IMR-90 (cell line): ENCODE data around the gene CDC45. TPM values are rescaled to one million over a fixed set of nuclear protein-coding genes. Genes with fewer than 3 reads are reported as not detected.

Source experiments
- ATAC-seq: fragments of 200-7000 bp; cut with Tn5 transposase; 2 replicates; pipeline ENCODE4 v1.9.1; 2020; ENCODE audit warnings: low read depth, mild to moderate bottlenecking, moderate library complexity
- BruUV-seq: library from RNA; stranded (reverse); fragments of 400-500 nt; replicated peaks from 2 replicates; lab custom pipeline; 2021; lab: Mats Ljungman, UMichigan
- CTCF ChIA-PET: fragments of 300-600 bp; formaldehyde crosslinking; extraction: SDS; loops from one replicate; lab custom pipeline; 2021; ENCODE audit warnings: antibody characterized with exemption; lab: Yijun Ruan, JAX
- POLR2A ChIA-PET: fragments of 300-600 bp; sonication (Branson Sonifier 250); formaldehyde crosslinking; loops from one replicate; lab custom pipeline; 2022; ENCODE audit warnings: antibody characterized with exemption; ENCODE audit not compliant: unreplicated experiment; lab: Charles Lee
- DNase-seq: peaks from one replicate; pipeline ENCODE4 v3.0.0; 2013
- H2AFZ ChIP-seq: replicated peaks from 2 replicates; pipeline ENCODE3; 2013; ENCODE audit warnings: low read length, mild to moderate bottlenecking; ENCODE audit not compliant: poor library complexity
- H2AK5ac ChIP-seq: 2 replicates; pipeline ENCODE4 v1.6.1; 2013; ENCODE audit warnings: low read depth, low read length, inconsistent platforms
- H2AK9ac ChIP-seq: replicated peaks from 2 replicates; pipeline ENCODE3; 2013; ENCODE audit warnings: mild to moderate bottlenecking, low read depth, low read length, moderate library complexity; ENCODE audit not compliant: poor library complexity
- H2BK120ac ChIP-seq: 2 replicates; pipeline ENCODE4 v1.6.1; 2013; ENCODE audit warnings: low read depth, low read length, inconsistent platforms
- H2BK15ac ChIP-seq: 3 replicates; pipeline ENCODE4 v1.6.1; 2013; ENCODE audit warnings: low read depth, low read length, inconsistent platforms
- H2BK20ac ChIP-seq: 2 replicates; pipeline ENCODE4 v1.6.1; 2013; ENCODE audit warnings: low read depth, mild to moderate bottlenecking, inconsistent platforms, low read length, moderate library complexity
- H2BK5ac ChIP-seq: 2 replicates; pipeline ENCODE4 v1.6.1; 2013; ENCODE audit warnings: mild to moderate bottlenecking, low read depth, low read length, inconsistent platforms; ENCODE audit not compliant: poor library complexity, severe bottlenecking
- H3K14ac ChIP-seq: replicated peaks from 2 replicates; pipeline ENCODE4 v1.6.1; 2013; ENCODE audit warnings: low read depth, low read length, inconsistent platforms
- H3K18ac ChIP-seq: 2 replicates; pipeline ENCODE4 v1.6.1; 2013; ENCODE audit warnings: low read depth, low read length, control low read depth
- H3K23ac ChIP-seq: 2 replicates; pipeline ENCODE4 v1.6.1; 2013; ENCODE audit warnings: low read depth, low read length, inconsistent platforms
- H3K27ac ChIP-seq: 2 replicates; pipeline ENCODE4 v1.5.1; 2013; ENCODE audit warnings: mild to moderate bottlenecking, control low read depth, low read length; ENCODE audit not compliant: insufficient read depth
- H3K27me3 ChIP-seq: 2 replicates; pipeline ENCODE4 v1.6.1; 2013; ENCODE audit warnings: low read length; ENCODE audit not compliant: control insufficient read depth, insufficient read depth
- H3K36me3 ChIP-seq: 2 replicates; pipeline ENCODE4 v1.6.1; 2013; ENCODE audit warnings: low read length, mixed read lengths; ENCODE audit not compliant: control insufficient read depth, insufficient read depth
- H3K4ac ChIP-seq: 2 replicates; pipeline ENCODE4 v1.6.1; 2013; ENCODE audit warnings: low read depth, low read length, inconsistent platforms
- H3K4me1 ChIP-seq: 2 replicates; pipeline ENCODE4 v1.6.1; 2013; ENCODE audit warnings: low read length, mixed read lengths; ENCODE audit not compliant: control insufficient read depth, insufficient read depth
- H3K4me2 ChIP-seq: 2 replicates; pipeline ENCODE4 v1.6.1; 2013; ENCODE audit warnings: low read depth, mild to moderate bottlenecking, control low read depth, low read length, moderate library complexity
- H3K4me3 ChIP-seq: 2 replicates; pipeline ENCODE4 v1.5.1; 2013; ENCODE audit warnings: low read depth, mild to moderate bottlenecking, control low read depth, low read length, moderate library complexity; ENCODE audit not compliant: insufficient read depth
- H3K56ac ChIP-seq: 2 replicates; pipeline ENCODE4 v1.6.1; 2013; ENCODE audit warnings: low read length, inconsistent platforms; ENCODE audit not compliant: insufficient read depth; ENCODE audit errors: extremely low read depth
- H3K79me1 ChIP-seq, 2 experiments: 2 replicates each; pipeline ENCODE4 v1.6.1; 2013; ENCODE audit warnings: low read length in 2 of 2, inconsistent platforms in 1 of 2, low read depth in 1 of 2
- H3K9ac ChIP-seq: 2 replicates; pipeline ENCODE4 v1.6.1; 2013; ENCODE audit warnings: low read depth, low read length, control low read depth
- H3K9me1 ChIP-seq: 2 replicates; pipeline ENCODE4 v1.6.1; 2013; ENCODE audit warnings: low read length, inconsistent platforms; ENCODE audit not compliant: insufficient read depth
- H3K9me3 ChIP-seq: 2 replicates; pipeline ENCODE4 v1.6.1; 2013; ENCODE audit warnings: low read length; ENCODE audit not compliant: control insufficient read depth, insufficient read depth
- H4K20me1 ChIP-seq: 2 replicates; pipeline ENCODE4 v1.6.1; 2013; ENCODE audit warnings: low read length, inconsistent platforms; ENCODE audit not compliant: insufficient read depth
- H4K5ac ChIP-seq: 2 replicates; pipeline ENCODE4 v1.6.1; 2013; ENCODE audit warnings: mild to moderate bottlenecking, low read depth, low read length, control low read depth
- H4K8ac ChIP-seq, 2 experiments: 2 replicates each; pipeline ENCODE4 v1.6.1; 2013; ENCODE audit warnings: low read depth in 2 of 2, low read length in 2 of 2, control low read depth in 1 of 2, inconsistent platforms in 1 of 2
- H4K91ac ChIP-seq: 2 replicates; pipeline ENCODE4 v1.6.1; 2013; ENCODE audit warnings: low read depth, low read length, inconsistent platforms; ENCODE audit not compliant: insufficient read depth
- BHLHE40 ChIP-seq: fragments of 150-350 bp; IDR thresholded peaks from 2 replicates; pipeline ENCODE4 v1.6.1; 2016; ENCODE audit warnings: mild to moderate bottlenecking, low read depth, low read length
- ELK1 ChIP-seq: fragments of 150-350 bp; IDR thresholded peaks from 2 replicates; pipeline ENCODE4 v1.6.1; 2016; ENCODE audit warnings: low read depth, mild to moderate bottlenecking, low read length, moderate library complexity, borderline replicate concordance
- FOS ChIP-seq: fragments of 150-350 bp; IDR thresholded peaks from 2 replicates; pipeline ENCODE4 v1.6.1; 2016; ENCODE audit warnings: low read depth, low read length
- RAD21 ChIP-seq: IDR thresholded peaks from 2 replicates; pipeline ENCODE4 v1.6.1; 2012; ENCODE audit warnings: low read length, improper control_type of control experiment
- RCOR1 ChIP-seq: IDR thresholded peaks from 2 replicates; pipeline ENCODE4 v1.6.1; 2012; ENCODE audit warnings: mild to moderate bottlenecking, low read length, improper control_type of control experiment; ENCODE audit not compliant: insufficient replicate concordance
- WGBS, 2 experiments: methylation state at CpG; one replicate each; pipeline versions ENCODE4 v1.1.5 to v1.1.7; 2013; ENCODE audit warnings: missing lambda C conversion rate in 2 of 2; ENCODE audit not compliant: insufficient read length in 1 of 2; ENCODE audit errors: extremely low coverage in 2 of 2; 5-methylcytosine and 5-hydroxymethylcytosine counted together
- dilution Hi-C: fragments of 300-500 bp; cut with HindIII; formaldehyde crosslinking; loops from one replicate; pipeline ENCODE4 v1.14.3; 2018; ENCODE audit warnings: low sequenced_read_pairs; ENCODE audit not compliant: unreplicated experiment
- in situ Hi-C: fragments of 300-500 bp; cut with MboI; formaldehyde crosslinking; loops from 3 replicates; pipeline ENCODE4 v1.14.3; 2019; ENCODE audit warnings: low sequenced_read_pairs, inconsistent platforms, mixed read lengths
- intact Hi-C: fragments of 100-400 bp; cut with micrococcal nuclease; formaldehyde crosslinking; loops from 2 replicates; pipeline ENCODE4 v1.10.0; 2022
- polyA plus RNA-seq, 3 experiments: library from polyadenylated mRNA; depleted of rRNA; stranded (reverse); fragments of >200 nt; gene quantifications; 2 replicates each; pipeline ENCODE4 v1.2.3, GENCODE V29; 2012; ENCODE audit warnings: low replicate concordance in 1 of 3
- total RNA-seq: library from RNA; depleted of rRNA; stranded (reverse); fragments of >200 nt; gene quantifications from 2 replicates; pipeline ENCODE4 v1.2.3, GENCODE V29; 2012

The CDC45 gene
- total and polyA plus RNA-seq, 2 of the 4 experiments (the other 2 are of a cell fraction) = 22.7 to 44.6 TPM

- BruUV-seq = no TSS peak
Measured at GRCh38 chr22:19525666-19526065, 45.9 kb downstream of the CDC45 start.

More at GRCh38 chr22:19525666-19526065, 45.9 kb downstream of the CDC45 start:
- no peak overlapping the region for H2AFZ ChIP-seq
- WGBS, 2 experiments = no CpG with 5 or more reads among the region's 3 CpGs
- H2BK20ac ChIP-seq = no peak overlapping the region
- no peaks in the 10 kb centered on the region for H3K79me1 ChIP-seq
- no peaks in the 10 kb centered on the region for H3K9me3 ChIP-seq
- ATAC-seq (no peak), DNase-seq (no peak)
- no peak overlapping the region for H2BK15ac ChIP-seq
- H3K4me1 ChIP-seq = no peaks in the 10 kb centered on the region; the same call in 1 of the 2 replicates
- H2BK5ac ChIP-seq = no peak overlapping the region
- ChIA-PET POLR2A (no interaction called here), CTCF (no interaction called here)
- in situ Hi-C loops (no loop called here), intact Hi-C loops (no loop called here), dilution Hi-C loops (no loop called here)
- no peak overlapping the region for H3K4me2 ChIP-seq
- no peak overlapping the region for H2AK5ac ChIP-seq
- no peak for TF ChIP-seq ELK1
- TF ChIP-seq RCOR1 = no peak
- no peak for TF ChIP-seq BHLHE40
- no peak for TF ChIP-seq FOS
- TF ChIP-seq RAD21 = no peak
- H3K27ac ChIP-seq = no peak overlapping the region
- no peak overlapping the region for H3K14ac ChIP-seq
- no peak overlapping the region for H3K4me3 ChIP-seq
- H4K20me1 ChIP-seq = peaks cover 4% of the 10 kb centered on the region; the same call in 1 of the 2 replicates
- no peak overlapping the region for H2AK9ac ChIP-seq
- H2BK120ac ChIP-seq = no peak overlapping the region
- H4K5ac ChIP-seq = no peak overlapping the region
- H4K8ac ChIP-seq = no peak overlapping the region
- H3K9ac ChIP-seq = no peak overlapping the region
- no peak overlapping the region for H3K56ac ChIP-seq
- H3K4ac ChIP-seq = no peak overlapping the region
- peaks cover 17% of the 10 kb centered on the region for H3K27me3 ChIP-seq
- H3K36me3 ChIP-seq = no peaks in the 10 kb centered on the region
- no peak overlapping the region for H3K23ac ChIP-seq
- H3K9me1 ChIP-seq = no peaks in the 10 kb centered on the region
- H4K91ac ChIP-seq = no peak overlapping the region
- no peak overlapping the region for H3K18ac ChIP-seq
